PFSK-1 (cell line): ENCODE data around the gene NDST3.

Source experiments
- FOXP2 ChIP-seq: optimal IDR thresholded peaks from 2 replicates; pipeline ENCODE3; 2011; ENCODE audit warnings: borderline replicate concordance, control low read depth, inconsistent platforms; ENCODE audit not compliant: insufficient read depth; ENCODE audit errors: extremely low read length, extremely low read depth
- POLR2AphosphoS5 ChIP-seq: IDR thresholded peaks from 2 replicates; pipeline ENCODE4 v1.6.1; 2012; ENCODE audit warnings: low read depth, mild to moderate bottlenecking, control low read depth, low read length, moderate library complexity
- REST ChIP-seq, 2 experiments: IDR thresholded peaks; 2 replicates each; pipeline versions ENCODE4 v1.6.1 to v1.8.0; 2011 to 2012; ENCODE audit warnings: low read depth in 2 of 2, low read length in 2 of 2, control low read depth in 1 of 2, inconsistent platforms in 1 of 2, mild to moderate bottlenecking in 1 of 2, moderate library complexity in 1 of 2; ENCODE audit not compliant: insufficient read depth in 1 of 2
- SIN3A ChIP-seq: IDR thresholded peaks from 2 replicates; pipeline ENCODE4 v1.6.1; 2012; ENCODE audit warnings: mild to moderate bottlenecking, low read length, moderate library complexity, borderline replicate concordance; ENCODE audit not compliant: insufficient read depth
- TAF1 ChIP-seq: IDR thresholded peaks from 2 replicates; pipeline ENCODE4 v1.6.1; 2012; ENCODE audit warnings: low read length, control low read depth, borderline replicate concordance; ENCODE audit not compliant: insufficient read depth

The NDST3 gene

GRCh38 chr4:118029224-118029623 is 5.1 kb upstream of the NDST3 start:
- no peak for TF ChIP-seq SIN3A
- TF ChIP-seq POLR2AphosphoS5, result no peak
- no peak for TF ChIP-seq REST (IDR thresholded peaks at IDR 0.05; ENCODE audit: insufficient read depth in 1 of 2, low read depth in 2 of 2, low read length in 2 of 2)
- no peak for TF ChIP-seq TAF1
- no peak for TF ChIP-seq FOXP2

GRCh38 chr4:118032691-118033090 is 1.6 kb upstream of the NDST3 start:
- TF ChIP-seq TAF1, result no peak
- no peak for TF ChIP-seq FOXP2
- no peak for TF ChIP-seq SIN3A
- TF ChIP-seq REST (IDR thresholded peaks at IDR 0.05; ENCODE audit: insufficient read depth in 1 of 2, low read depth in 2 of 2, low read length in 2 of 2), result no peak
- no peak for TF ChIP-seq POLR2AphosphoS5

- TF ChIP-seq SIN3A (no peak), REST (IDR thresholded peaks at IDR 0.05; ENCODE audit: insufficient read depth in 1 of 2, low read depth in 2 of 2, low read length in 2 of 2) (no peak), TAF1 (no peak), POLR2AphosphoS5 (no peak), FOXP2 (no peak)
Observed at GRCh38 chr4:118033148-118034052, 886 bp upstream of the NDST3 start.

GRCh38 chr4:118035309-118035708 is 1.0 kb downstream of the NDST3 start:
- TF ChIP-seq FOXP2, result no peak
- TF ChIP-seq REST (IDR thresholded peaks at IDR 0.05; ENCODE audit: insufficient read depth in 1 of 2, low read depth in 2 of 2, low read length in 2 of 2), result no peak
- TF ChIP-seq POLR2AphosphoS5, result no peak
- no peak for TF ChIP-seq TAF1
- TF ChIP-seq SIN3A, result no peak
